Peyer's patch (tissue), 4 donors: ENCODE results near the gene MSTN. TPM values are rescaled to one million over a fixed set of nuclear protein-coding genes. Genes with fewer than 3 reads are reported as not detected.
A peak's percentile ranks its signal among the peaks of the same experiment; 100 is the strongest.
"Not testable (repeated sequence)": the region's sequence is repeated elsewhere in the genome, so short reads cannot be mapped to it uniquely, and the experiment has no call there.

Experiments used
- DNase-seq, 3 donors: peaks; one replicate each; pipeline ENCODE4 v3.0.0-alpha.2; 2017 to 2019
- H3K27ac ChIP-seq, 4 donors: fragments of 200-600 bp; sonication (generic); one replicate each; pipeline ENCODE4 v1.5.1; 2016 to 2019
- H3K27me3 ChIP-seq, 2 donors: fragments of 200-600 bp; sonication (generic); one replicate each; pipeline ENCODE4 v1.5.1; 2019
- H3K36me3 ChIP-seq, 3 donors: fragments of 200-600 bp; sonication (generic); one replicate each; pipeline ENCODE4 v1.5.1; 2016 to 2019
- H3K4me1 ChIP-seq, 4 donors: fragments of 200-600 bp; sonication (generic); one replicate each; pipeline ENCODE4 v1.5.1; 2016 to 2019
- H3K4me3 ChIP-seq, 4 donors: fragments of 200-600 bp; sonication (generic); 1 replicate in 3 of 4; 2 replicates in 1 of 4; pipeline ENCODE4 v1.5.1; 2016 to 2019; ENCODE audit warnings: mild to moderate bottlenecking in 1 of 4
- H3K9me3 ChIP-seq, 4 donors: fragments of 200-600 bp; sonication (generic); one replicate each; pipeline ENCODE4 v1.5.1; 2016 to 2019; ENCODE audit warnings: mild to moderate bottlenecking in 1 of 4
- CTCF ChIP-seq, 6 experiments: fragments of 450-650 bp in 4 of 6; fragments of 200-600 bp in 2 of 6; sonication (generic) in 1 of 6; IDR thresholded peaks; one replicate each; pipeline ENCODE4 v1.5.1; 2017 to 2019; ENCODE audit warnings: antibody characterized with exemption in 6 of 6, mild to moderate bottlenecking in 3 of 6, moderate library complexity in 1 of 6
- POLR2A ChIP-seq, 2 donors: fragments of 450-650 bp; IDR thresholded peaks; one replicate each; pipeline ENCODE4 v1.5.1; 2017; ENCODE audit warnings: antibody characterized with exemption in 2 of 2, mild to moderate bottlenecking in 2 of 2, moderate library complexity in 2 of 2
- total RNA-seq, 4 donors: library from RNA; depleted of rRNA; stranded (reverse); fragments of >200 nt; gene quantifications; one replicate each; pipeline ENCODE4 v1.1.0, GENCODE V29; 2016

The MSTN gene
- total RNA-seq, 4 donors from 2014 or later = 0.70 TPM; not detected in 3

GRCh38 chr2:190031969-190032618 lies 30.4 kb downstream of the MSTN start:
- no peaks in the 10 kb centered on the region for H3K4me1 ChIP-seq
- no peak overlapping the region for H3K27ac ChIP-seq
- no peak overlapping the region for H3K4me3 ChIP-seq
- H3K36me3 ChIP-seq = no peaks in the 10 kb centered on the region
- H3K9me3 ChIP-seq = no peaks in the 10 kb centered on the region
- TF ChIP-seq CTCF (IDR thresholded peaks at IDR 0.05) (no peak), POLR2A (IDR thresholded peaks at IDR 0.05) (no peak)
- H3K27me3 ChIP-seq = no peaks in the 10 kb centered on the region
- no peak for DNase-seq

GRCh38 chr2:190023860-190024259 lies 38.7 kb downstream of the MSTN start:
- H3K27me3 ChIP-seq = no peaks in the 10 kb centered on the region
- no peak for DNase-seq
- peak in 4 of 6 experiments; percentile 47 to 50 (median 48) for TF ChIP-seq CTCF (IDR thresholded peaks at IDR 0.05)
- TF ChIP-seq POLR2A (IDR thresholded peaks at IDR 0.05) = no peak
- H3K27ac ChIP-seq = no peak overlapping the region
- no peaks in the 10 kb centered on the region for H3K36me3 ChIP-seq
- no peak overlapping the region for H3K4me3 ChIP-seq
- no peaks in the 10 kb centered on the region for H3K9me3 ChIP-seq
- H3K4me1 ChIP-seq = no peaks in the 10 kb centered on the region

- Histone ChIP-seq H3K27me3 (no peaks in the 10 kb centered on the region), H3K4me3 (no peak overlapping the region)
- TF ChIP-seq POLR2A (IDR thresholded peaks at IDR 0.05) = no peak
- no peak for TF ChIP-seq CTCF (IDR thresholded peaks at IDR 0.05)
These were observed 41.8 kb downstream of the MSTN start for GRCh38 chr2:190020720-190021119.

GRCh38 chr2:190017837-190018236 lies 44.7 kb downstream of the MSTN start:
- TF ChIP-seq POLR2A (IDR thresholded peaks at IDR 0.05) (no peak), CTCF (IDR thresholded peaks at IDR 0.05) (no peak)
- no peak for DNase-seq
- no peaks in the 10 kb centered on the region for H3K27me3 ChIP-seq
- H3K4me3 ChIP-seq = no peak overlapping the region
- H3K36me3 ChIP-seq = no peaks in the 10 kb centered on the region
- no peak overlapping the region for H3K27ac ChIP-seq
- peaks cover 0 to 8% (median 0%) of the 10 kb centered on the region in 4 donors for H3K9me3 ChIP-seq
- H3K4me1 ChIP-seq = no peaks in the 10 kb centered on the region

More at GRCh38 chr2:190020720-190021119, 41.8 kb downstream of the MSTN start:
- no peak for DNase-seq
- peaks cover 0 to 8% (median 0%) of the 10 kb centered on the region in 4 donors for H3K9me3 ChIP-seq
- H3K36me3 ChIP-seq = no peaks in the 10 kb centered on the region
- H3K27ac ChIP-seq = no peak overlapping the region
- H3K4me1 ChIP-seq = no peaks in the 10 kb centered on the region

GRCh38 chr2:190015969-190016368 lies 46.6 kb downstream of the MSTN start:
- H3K9me3 ChIP-seq, H3K36me3 ChIP-seq, DNase-seq, H3K27me3 ChIP-seq, H3K4me3 ChIP-seq, H3K27ac ChIP-seq, H3K4me1 ChIP-seq: not testable (repeated sequence)
